H1 (cell line): ENCODE results near the gene EPB41L5. TPM values are rescaled to one million over a fixed set of nuclear protein-coding genes. Genes with fewer than 3 reads are reported as not detected.

Experiments
- BCL11A ChIP-seq, 2 experiments: IDR thresholded peaks; one replicate each; pipeline ENCODE4 v1.6.1; 2011; ENCODE audit warnings: low read depth in 2 of 2, low read length in 2 of 2, mild to moderate bottlenecking in 2 of 2
- BRCA1 ChIP-seq: IDR thresholded peaks from 2 replicates; pipeline ENCODE4 v1.6.1; 2012; ENCODE audit warnings: low read depth, low read length, improper control_type of control experiment
- JUN ChIP-seq: IDR thresholded peaks from 2 replicates; pipeline ENCODE4 v1.6.1; 2011; ENCODE audit warnings: low read depth, mild to moderate bottlenecking, improper control_type of control experiment, low read length
- KDM5A ChIP-seq: fragments of 200-600 bp; IDR thresholded peaks from 2 replicates; pipeline ENCODE4 v1.7.1; 2012; ENCODE audit warnings: mild to moderate bottlenecking, low read length, inconsistent platforms, mixed read lengths
- MAFK ChIP-seq: IDR thresholded peaks from 2 replicates; pipeline ENCODE4 v1.6.1; 2012; ENCODE audit warnings: low read depth, mild to moderate bottlenecking, improper control_type of control experiment, low read length
- NRF1 ChIP-seq: IDR thresholded peaks from 2 replicates; pipeline ENCODE4 v1.6.1; 2011; ENCODE audit warnings: mild to moderate bottlenecking, low read depth, low read length, improper control_type of control experiment
- SAP30 ChIP-seq: fragments of 300-600 bp; sonication (generic); IDR thresholded peaks from 2 replicates; pipeline ENCODE4 v1.7.1; 2012; ENCODE audit warnings: low read length, moderate library complexity, mild to moderate bottlenecking, inconsistent platforms; ENCODE audit not compliant: insufficient read depth, insufficient replicate concordance
- SIRT6 ChIP-seq: IDR thresholded peaks from one replicate; pipeline ENCODE4 v1.7.1; 2012; ENCODE audit warnings: low read length, inconsistent platforms
- SRF ChIP-seq: IDR thresholded peaks from 2 replicates; pipeline ENCODE4 v1.6.1; 2011; ENCODE audit warnings: mild to moderate bottlenecking, low read depth, low read length, moderate library complexity
- TBP ChIP-seq: IDR thresholded peaks from 2 replicates; pipeline ENCODE4 v1.6.1; 2011; ENCODE audit warnings: low read depth, low read length, improper control_type of control experiment
- polyA plus RNA-seq, 7 experiments: library from polyadenylated mRNA; depleted of rRNA in 3 of 7; stranded (reverse) in 5 of 7; unstranded in 2 of 7; fragments of >200 nt in 5 of 7; fragments of 200-250 nt in 2 of 7; gene quantifications; 1 replicate in 5 of 7; 2 replicates in 1 of 7; 4 replicates in 1 of 7; pipeline versions ENCODE4 v1.2.1 to v1.2.3, GENCODE V29; 2011 to 2013; ENCODE audit warnings: missing spikeins in 2 of 7, mixed read lengths in 2 of 7
- total RNA-seq: library from RNA; stranded (reverse); fragmentation: NEBNext Ultra II Directional; extraction: Animal tissue kit (Norgen Biotek cat#: 25700); gene quantifications from 2 replicates; pipeline ENCODE4 v1.2.1, GENCODE V29; 2021
- TF ChIP-seq, protein P1 (sequence below): fragments of 300-600 bp; sonication (generic); IDR thresholded peaks from 2 replicates; pipeline ENCODE4 v1.7.1; 2012; ENCODE audit warnings: low read length, moderate library complexity, mild to moderate bottlenecking, inconsistent platforms; ENCODE audit not compliant: insufficient replicate concordance
- TF ChIP-seq, protein P2 (sequence below): IDR thresholded peaks from 2 replicates; pipeline ENCODE4 v1.6.1; 2012; ENCODE audit warnings: inconsistent platforms

EPB41L5 gene
- total and polyA plus RNA-seq, 2 of the 8 experiments (the other 6 are each of a cell fraction or from before 2014, with no cell fraction given): 13.5 to 32.3 TPM

- TF ChIP-seq, protein P1, sequence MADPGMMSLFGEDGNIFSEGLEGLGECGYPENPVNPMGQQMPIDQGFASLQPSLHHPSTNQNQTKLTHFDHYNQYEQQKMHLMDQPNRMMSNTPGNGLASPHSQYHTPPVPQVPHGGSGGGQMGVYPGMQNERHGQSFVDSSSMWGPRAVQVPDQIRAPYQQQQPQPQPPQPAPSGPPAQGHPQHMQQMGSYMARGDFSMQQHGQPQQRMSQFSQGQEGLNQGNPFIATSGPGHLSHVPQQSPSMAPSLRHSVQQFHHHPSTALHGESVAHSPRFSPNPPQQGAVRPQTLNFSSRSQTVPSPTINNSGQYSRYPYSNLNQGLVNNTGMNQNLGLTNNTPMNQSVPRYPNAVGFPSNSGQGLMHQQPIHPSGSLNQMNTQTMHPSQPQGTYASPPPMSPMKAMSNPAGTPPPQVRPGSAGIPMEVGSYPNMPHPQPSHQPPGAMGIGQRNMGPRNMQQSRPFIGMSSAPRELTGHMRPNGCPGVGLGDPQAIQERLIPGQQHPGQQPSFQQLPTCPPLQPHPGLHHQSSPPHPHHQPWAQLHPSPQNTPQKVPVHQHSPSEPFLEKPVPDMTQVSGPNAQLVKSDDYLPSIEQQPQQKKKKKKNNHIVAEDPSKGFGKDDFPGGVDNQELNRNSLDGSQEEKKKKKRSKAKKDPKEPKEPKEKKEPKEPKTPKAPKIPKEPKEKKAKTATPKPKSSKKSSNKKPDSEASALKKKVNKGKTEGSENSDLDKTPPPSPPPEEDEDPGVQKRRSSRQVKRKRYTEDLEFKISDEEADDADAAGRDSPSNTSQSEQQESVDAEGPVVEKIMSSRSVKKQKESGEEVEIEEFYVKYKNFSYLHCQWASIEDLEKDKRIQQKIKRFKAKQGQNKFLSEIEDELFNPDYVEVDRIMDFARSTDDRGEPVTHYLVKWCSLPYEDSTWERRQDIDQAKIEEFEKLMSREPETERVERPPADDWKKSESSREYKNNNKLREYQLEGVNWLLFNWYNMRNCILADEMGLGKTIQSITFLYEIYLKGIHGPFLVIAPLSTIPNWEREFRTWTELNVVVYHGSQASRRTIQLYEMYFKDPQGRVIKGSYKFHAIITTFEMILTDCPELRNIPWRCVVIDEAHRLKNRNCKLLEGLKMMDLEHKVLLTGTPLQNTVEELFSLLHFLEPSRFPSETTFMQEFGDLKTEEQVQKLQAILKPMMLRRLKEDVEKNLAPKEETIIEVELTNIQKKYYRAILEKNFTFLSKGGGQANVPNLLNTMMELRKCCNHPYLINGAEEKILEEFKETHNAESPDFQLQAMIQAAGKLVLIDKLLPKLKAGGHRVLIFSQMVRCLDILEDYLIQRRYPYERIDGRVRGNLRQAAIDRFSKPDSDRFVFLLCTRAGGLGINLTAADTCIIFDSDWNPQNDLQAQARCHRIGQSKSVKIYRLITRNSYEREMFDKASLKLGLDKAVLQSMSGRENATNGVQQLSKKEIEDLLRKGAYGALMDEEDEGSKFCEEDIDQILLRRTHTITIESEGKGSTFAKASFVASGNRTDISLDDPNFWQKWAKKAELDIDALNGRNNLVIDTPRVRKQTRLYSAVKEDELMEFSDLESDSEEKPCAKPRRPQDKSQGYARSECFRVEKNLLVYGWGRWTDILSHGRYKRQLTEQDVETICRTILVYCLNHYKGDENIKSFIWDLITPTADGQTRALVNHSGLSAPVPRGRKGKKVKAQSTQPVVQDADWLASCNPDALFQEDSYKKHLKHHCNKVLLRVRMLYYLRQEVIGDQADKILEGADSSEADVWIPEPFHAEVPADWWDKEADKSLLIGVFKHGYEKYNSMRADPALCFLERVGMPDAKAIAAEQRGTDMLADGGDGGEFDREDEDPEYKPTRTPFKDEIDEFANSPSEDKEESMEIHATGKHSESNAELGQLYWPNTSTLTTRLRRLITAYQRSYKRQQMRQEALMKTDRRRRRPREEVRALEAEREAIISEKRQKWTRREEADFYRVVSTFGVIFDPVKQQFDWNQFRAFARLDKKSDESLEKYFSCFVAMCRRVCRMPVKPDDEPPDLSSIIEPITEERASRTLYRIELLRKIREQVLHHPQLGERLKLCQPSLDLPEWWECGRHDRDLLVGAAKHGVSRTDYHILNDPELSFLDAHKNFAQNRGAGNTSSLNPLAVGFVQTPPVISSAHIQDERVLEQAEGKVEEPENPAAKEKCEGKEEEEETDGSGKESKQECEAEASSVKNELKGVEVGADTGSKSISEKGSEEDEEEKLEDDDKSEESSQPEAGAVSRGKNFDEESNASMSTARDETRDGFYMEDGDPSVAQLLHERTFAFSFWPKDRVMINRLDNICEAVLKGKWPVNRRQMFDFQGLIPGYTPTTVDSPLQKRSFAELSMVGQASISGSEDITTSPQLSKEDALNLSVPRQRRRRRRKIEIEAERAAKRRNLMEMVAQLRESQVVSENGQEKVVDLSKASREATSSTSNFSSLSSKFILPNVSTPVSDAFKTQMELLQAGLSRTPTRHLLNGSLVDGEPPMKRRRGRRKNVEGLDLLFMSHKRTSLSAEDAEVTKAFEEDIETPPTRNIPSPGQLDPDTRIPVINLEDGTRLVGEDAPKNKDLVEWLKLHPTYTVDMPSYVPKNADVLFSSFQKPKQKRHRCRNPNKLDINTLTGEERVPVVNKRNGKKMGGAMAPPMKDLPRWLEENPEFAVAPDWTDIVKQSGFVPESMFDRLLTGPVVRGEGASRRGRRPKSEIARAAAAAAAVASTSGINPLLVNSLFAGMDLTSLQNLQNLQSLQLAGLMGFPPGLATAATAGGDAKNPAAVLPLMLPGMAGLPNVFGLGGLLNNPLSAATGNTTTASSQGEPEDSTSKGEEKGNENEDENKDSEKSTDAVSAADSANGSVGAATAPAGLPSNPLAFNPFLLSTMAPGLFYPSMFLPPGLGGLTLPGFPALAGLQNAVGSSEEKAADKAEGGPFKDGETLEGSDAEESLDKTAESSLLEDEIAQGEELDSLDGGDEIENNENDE: no peak
- TF ChIP-seq JUN (no peak), SIRT6 (no peak), MAFK (no peak), KDM5A (no peak), SAP30 (no peak), SRF (no peak), BCL11A (IDR thresholded peaks at IDR 0.05; ENCODE audit: low read depth in 2 of 2, low read length in 2 of 2) (no peak), TBP (no peak), NRF1 (no peak), BRCA1 (no peak)
- TF ChIP-seq, protein P2, sequence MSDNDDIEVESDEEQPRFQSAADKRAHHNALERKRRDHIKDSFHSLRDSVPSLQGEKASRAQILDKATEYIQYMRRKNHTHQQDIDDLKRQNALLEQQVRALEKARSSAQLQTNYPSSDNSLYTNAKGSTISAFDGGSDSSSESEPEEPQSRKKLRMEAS: no peak
Measured at GRCh38 chr2:120108749-120109148, 95.9 kb downstream of the EPB41L5 start (continued).
